GM12801 (cell line): ENCODE measurements around the gene MEGF8.

Source experiments
- CTCF ChIP-seq: IDR thresholded peaks from one replicate; pipeline ENCODE4 v1.5.1; 2011; ENCODE audit warnings: control low read depth; ENCODE audit not compliant: insufficient read length; ENCODE audit errors: extremely low read depth

Gene MEGF8

GRCh38 chr19:42335374-42335936, 10.0 kb downstream of the MEGF8 start:
- no peak for TF ChIP-seq CTCF

GRCh38 chr19:42335971-42336370, 10.5 kb downstream of the MEGF8 start:
- no peak for TF ChIP-seq CTCF

- TF ChIP-seq CTCF: no peak
Observed at GRCh38 chr19:42343344-42344110, 18.1 kb downstream of the MEGF8 start.

- TF ChIP-seq CTCF: no peak
Observed at GRCh38 chr19:42344336-42344893, 19.0 kb downstream of the MEGF8 start.

- TF ChIP-seq CTCF: no peak
Observed at GRCh38 chr19:42345191-42345812, 19.9 kb downstream of the MEGF8 start.

GRCh38 chr19:42348211-42348610, 22.8 kb downstream of the MEGF8 start:
- no peak for TF ChIP-seq CTCF

GRCh38 chr19:42349378-42350107, 24.1 kb downstream of the MEGF8 start:
- TF ChIP-seq CTCF: no peak
